SW480 (cell line): ENCODE data around the gene GFI1B.
"Not testable (repeated sequence)": the region's sequence is repeated elsewhere in the genome, so short reads cannot be mapped to it uniquely, and the experiment has no call there.

Source experiments
- DNase-seq: peaks from one replicate; pipeline ENCODE4 v3.0.0-alpha.2; 2016; ENCODE audit warnings: low spot score

The GFI1B gene

GRCh38 chr9:132978451-132979131 lies at the start of gene GFI1B:
TSS of gene GFI1B (plus strand) at chr9:132978694. CDS start at chr9:132986679, 7,985 bp downstream.
- DNase-seq, result no peak

- DNase-seq, result no peak
Observed at GRCh38 chr9:132931178-132931735, 47.2 kb upstream of the GFI1B start.

GRCh38 chr9:132935026-132935425 lies 43.5 kb upstream of the GFI1B start:
- DNase-seq, result no peak

- no peak for DNase-seq
Observed at GRCh38 chr9:132937463-132937901, 41.0 kb upstream of the GFI1B start.

GRCh38 chr9:132939169-132939568 lies 39.3 kb upstream of the GFI1B start:
- DNase-seq, result no peak

- no peak for DNase-seq
Observed at GRCh38 chr9:132942541-132943182, 35.8 kb upstream of the GFI1B start.

- DNase-seq, result peak; percentile 11
Observed at GRCh38 chr9:132943651-132944293, 34.7 kb upstream of the GFI1B start.

GRCh38 chr9:132944294-132945185 lies 34.0 kb upstream of the GFI1B start, which contains the start of gene TSC1:
TSS of gene TSC1 (minus strand) at chr9:132944616. CDS start at chr9:132928872, 15,744 bp downstream.
- DNase-seq, result peak; percentile 91

- DNase-seq, result no peak
Observed at GRCh38 chr9:132945186-132946130, 33.0 kb upstream of the GFI1B start.

GRCh38 chr9:132946211-132946610 lies 32.3 kb upstream of the GFI1B start:
- DNase-seq, result no peak

GRCh38 chr9:132946631-132947295 lies 31.7 kb upstream of the GFI1B start:
- peak; percentile 24 for DNase-seq

GRCh38 chr9:132947756-132948155 lies 30.7 kb upstream of the GFI1B start:
- no peak for DNase-seq

- DNase-seq, result no peak
Observed at GRCh38 chr9:132948482-132949050, 29.9 kb upstream of the GFI1B start.

GRCh38 chr9:132949709-132950108 lies 28.8 kb upstream of the GFI1B start:
- DNase-seq, result no peak

GRCh38 chr9:132955123-132955522 lies 23.4 kb upstream of the GFI1B start:
- no peak for DNase-seq

GRCh38 chr9:132955768-132956167 lies 22.7 kb upstream of the GFI1B start:
- DNase-seq, result no peak

- no peak for DNase-seq
Observed at GRCh38 chr9:132957805-132958204, 20.7 kb upstream of the GFI1B start.

GRCh38 chr9:132961002-132961401 lies 17.5 kb upstream of the GFI1B start:
- no peak for DNase-seq

- DNase-seq, result no peak
Observed at GRCh38 chr9:132965478-132965877, 13.0 kb upstream of the GFI1B start.

- not testable (repeated sequence) for DNase-seq
Observed at GRCh38 chr9:132967908-132968307, 10.6 kb upstream of the GFI1B start.
